Measurements from ENCODE around the gene MKNK1.

MKNK1 gene

DNA sequence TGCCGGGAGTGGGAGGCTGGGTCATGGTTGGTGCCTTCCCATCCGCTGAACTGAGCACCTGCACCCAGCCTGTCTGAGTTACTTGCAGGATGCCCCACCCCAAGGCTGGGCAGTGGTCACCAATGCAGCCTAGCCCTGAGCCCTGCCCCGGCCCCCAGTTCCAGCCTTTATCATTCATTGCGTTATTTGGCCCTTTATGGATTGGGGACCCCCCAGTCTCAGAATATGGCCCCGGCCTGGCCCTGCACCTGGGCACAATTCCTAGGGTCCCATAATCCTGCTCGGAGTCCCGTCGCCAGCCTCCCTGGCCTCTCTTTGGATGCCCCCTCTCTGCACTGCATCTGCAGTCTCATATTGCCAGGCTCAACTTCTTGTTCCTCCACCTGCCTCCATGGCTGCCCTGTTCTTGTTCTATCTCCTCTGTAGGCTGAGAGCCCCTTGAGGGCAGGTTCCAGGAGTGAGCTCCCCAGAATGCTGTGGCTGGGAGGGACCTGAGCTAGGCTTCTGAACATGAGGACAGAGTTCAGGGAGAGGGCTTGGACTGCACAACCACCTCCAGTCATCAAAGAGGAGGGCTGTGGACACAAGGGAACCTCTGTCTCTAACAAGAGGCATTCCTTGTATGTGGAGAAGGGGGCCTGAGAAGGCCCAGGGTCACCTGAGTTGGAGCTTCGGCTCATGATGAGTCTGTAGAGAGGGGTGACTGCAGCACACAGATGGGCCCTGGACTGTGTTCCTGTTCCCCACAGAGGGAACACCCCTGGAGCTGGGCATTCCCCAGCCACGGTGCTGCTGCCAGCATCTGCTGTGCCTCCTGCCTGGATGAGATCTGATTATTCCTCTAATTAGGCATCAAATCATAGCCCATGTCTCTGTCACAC is 51.5 kb downstream of the MKNK1 start:
- H3K36me3 Mint-ChIP-seq (ENCODE audit: low read depth) = no peaks in the 10 kb centered on the region
- ATAC-seq (no peak), DNase-seq (no peak)
- H3K4me1 Mint-ChIP-seq = peaks cover 10% of the 10 kb centered on the region
- no peaks in the 10 kb centered on the region for H3K9me3 Mint-ChIP-seq
- H3K27ac Mint-ChIP-seq = no peak overlapping the region
- peaks cover 3% of the 10 kb centered on the region for H3K27me3 Mint-ChIP-seq
- H3K4me3 Mint-ChIP-seq = no peak overlapping the region

DNA sequence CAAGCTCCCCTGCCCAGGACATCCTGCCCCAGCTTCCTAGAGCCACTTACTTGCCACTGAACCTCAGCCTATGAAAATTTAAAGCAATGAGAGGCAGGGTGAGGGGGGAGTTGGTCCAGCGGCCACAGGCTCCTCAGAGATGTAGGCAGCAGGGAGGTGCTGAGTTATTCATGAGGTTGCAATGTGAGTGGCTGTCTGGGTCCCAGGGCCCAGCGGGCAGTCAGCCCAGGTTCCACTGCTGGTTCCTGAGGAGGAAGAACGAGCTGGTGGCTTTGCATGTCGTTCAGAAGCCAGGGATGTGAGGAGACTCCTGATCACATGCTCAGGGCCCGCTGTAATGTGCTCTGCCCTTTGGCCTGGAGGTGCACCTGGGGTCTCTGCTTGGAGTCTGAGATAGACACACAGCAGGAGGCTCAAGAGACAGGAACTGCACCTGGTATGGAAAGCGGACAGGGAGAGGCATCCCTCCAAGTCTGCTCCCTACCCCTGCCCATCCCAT is 52.4 kb downstream of the MKNK1 start, which contains the start of gene KNCN:
Gene KNCN (minus strand): TSS at position 51 of the 499 bp plus-strand sequence. CDS start 432 bp downstream, outside the sequence.
- H3K4me1 Mint-ChIP-seq = peaks cover 10% of the 10 kb centered on the region
- no peak within 1 kb of the TSS for H3K4me3 Mint-ChIP-seq
- ATAC-seq (no peak), DNase-seq (no peak)
- no peaks in the 10 kb centered on the region for H3K9me3 Mint-ChIP-seq
- H3K27ac Mint-ChIP-seq = no peak within 1 kb of the TSS
- no peaks in the 10 kb centered on the region for H3K36me3 Mint-ChIP-seq (ENCODE audit: low read depth)
- peaks cover 8% of the 10 kb centered on the region for H3K27me3 Mint-ChIP-seq

DNA sequence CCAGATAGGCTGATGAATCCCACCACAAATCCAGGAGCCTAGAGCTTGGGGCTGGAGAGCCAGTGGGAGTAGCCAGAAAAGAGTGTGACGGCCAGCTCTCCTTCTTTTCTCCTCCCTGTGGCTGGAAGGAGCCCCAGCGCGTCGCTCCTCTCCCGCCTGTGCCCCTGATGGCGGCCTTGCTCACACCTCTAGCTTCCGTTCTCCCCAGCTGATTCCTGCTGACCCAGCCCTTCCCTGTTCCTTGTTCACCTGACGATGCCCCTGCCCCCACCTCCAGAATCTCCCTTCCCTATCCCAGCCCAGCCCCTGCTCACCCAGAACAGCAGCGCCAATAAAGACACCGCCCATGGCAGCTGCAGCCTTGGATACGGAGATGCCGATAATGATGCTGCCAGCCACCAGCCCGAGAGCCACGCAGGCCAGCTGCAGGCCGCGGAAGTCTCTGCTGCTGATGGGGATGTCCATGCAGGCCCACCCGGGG is 53.3 kb downstream of the MKNK1 start:
- no peaks in the 10 kb centered on the region for H3K9me3 Mint-ChIP-seq
- ATAC-seq = no peak
- H3K27ac Mint-ChIP-seq = no peak overlapping the region
- no peak for DNase-seq
- peaks cover 17% of the 10 kb centered on the region for H3K27me3 Mint-ChIP-seq
- H3K4me3 Mint-ChIP-seq = no peak overlapping the region
- no peaks in the 10 kb centered on the region for H3K36me3 Mint-ChIP-seq (ENCODE audit: low read depth)
- H3K4me1 Mint-ChIP-seq = peaks cover 10% of the 10 kb centered on the region

DNA sequence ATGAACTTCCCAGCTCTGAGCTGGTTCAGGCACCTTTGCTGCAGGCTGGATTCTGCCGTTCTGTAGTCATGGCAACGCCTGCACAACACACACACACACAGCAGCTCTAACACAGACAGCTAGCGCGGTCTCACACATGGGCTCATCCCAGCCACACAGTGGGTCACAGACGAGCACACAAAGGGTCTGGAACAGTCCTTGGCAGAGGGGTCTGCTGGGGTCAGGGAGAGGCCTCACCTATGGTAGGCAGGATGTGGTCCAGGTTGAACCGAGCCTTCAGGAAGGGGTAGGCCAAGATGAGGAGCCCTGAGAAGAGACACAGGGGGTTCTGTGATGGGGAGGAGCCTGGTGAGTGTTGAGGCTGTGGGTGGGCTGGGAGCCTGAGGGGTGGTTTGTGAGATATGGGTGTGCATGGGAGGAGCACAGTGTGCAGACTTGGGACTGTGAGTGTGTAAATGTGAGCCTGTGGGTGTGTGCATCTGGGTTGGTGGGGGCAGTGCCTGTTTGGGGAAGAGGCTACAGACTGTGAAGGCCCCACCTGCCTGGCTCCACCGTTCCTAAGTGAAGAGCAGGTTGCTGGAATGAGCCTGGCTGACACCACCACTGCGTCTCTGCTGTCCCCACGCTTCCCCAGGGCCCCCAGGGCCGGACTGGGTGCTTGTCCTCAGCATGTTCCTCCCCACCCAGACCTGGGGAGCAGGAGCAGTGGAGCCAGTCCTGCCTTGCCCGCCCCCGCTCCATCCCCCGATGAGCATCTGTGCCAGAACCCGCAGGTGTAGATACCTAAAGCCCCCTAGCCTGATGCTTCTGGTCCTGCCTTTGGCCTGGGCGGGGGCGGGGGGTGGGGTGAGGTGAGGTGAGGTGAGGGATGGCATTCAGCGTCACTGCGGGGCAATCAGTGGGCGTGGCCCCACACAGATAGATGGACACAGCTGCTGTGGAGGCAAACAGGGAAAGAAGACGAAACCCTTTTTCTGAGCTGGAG is 54.1 kb downstream of the MKNK1 start:
- peaks cover 25% of the 10 kb centered on the region for H3K27me3 Mint-ChIP-seq
- peak overlapping the region; percentile 60 for H3K27ac Mint-ChIP-seq
- H3K4me3 Mint-ChIP-seq = no peak overlapping the region
- DNase-seq (peak; percentile 20), ATAC-seq (peak; percentile 80)
- no peaks in the 10 kb centered on the region for H3K9me3 Mint-ChIP-seq
- no peaks in the 10 kb centered on the region for H3K36me3 Mint-ChIP-seq (ENCODE audit: low read depth)
- H3K4me1 Mint-ChIP-seq = peaks cover 10% of the 10 kb centered on the region

DNA sequence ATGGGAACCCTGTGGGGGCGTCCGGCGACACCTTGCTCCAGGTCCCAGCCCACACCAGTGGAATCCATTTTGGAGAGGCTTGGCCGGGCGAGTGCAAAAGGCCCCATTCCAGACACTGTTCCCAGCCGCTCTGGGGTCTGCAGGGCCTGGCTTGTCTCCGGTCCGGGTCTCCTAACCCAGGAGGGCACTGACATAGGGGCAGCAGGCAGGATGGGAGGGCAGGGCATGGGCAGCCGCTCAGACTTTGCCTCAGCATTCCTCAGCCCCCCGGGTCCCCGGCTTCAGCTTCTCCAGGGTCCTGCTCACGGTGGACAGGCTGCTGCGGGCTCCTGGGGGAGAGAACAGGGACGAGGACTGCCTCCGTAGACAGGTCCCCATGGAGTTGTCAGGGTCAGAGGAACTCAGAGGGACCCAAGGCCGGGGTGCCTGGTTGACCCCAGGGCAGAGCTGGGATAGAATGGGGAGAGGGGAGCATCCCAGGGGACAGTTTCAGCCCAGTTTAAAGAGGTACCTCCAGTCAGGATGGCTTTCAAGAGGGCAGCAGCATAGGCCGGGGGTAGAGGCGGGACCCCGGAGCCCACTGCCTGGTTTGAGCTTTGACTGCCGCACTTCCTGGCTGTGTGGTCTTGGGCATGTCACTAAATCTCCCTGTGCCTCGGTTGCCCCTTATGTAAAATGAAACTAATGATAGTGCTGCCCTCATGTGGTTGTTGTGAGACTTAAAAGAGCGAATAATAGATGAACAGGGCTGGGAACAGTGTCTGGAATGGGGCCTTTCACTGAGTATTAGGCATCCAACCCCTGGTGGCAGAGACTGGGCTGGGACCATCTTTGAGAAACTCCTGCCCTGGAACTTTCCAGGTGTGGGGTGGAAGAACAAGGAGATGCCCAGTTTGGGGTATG is 56.3 kb downstream of the MKNK1 start:
- no peak for DNase-seq

DNA sequence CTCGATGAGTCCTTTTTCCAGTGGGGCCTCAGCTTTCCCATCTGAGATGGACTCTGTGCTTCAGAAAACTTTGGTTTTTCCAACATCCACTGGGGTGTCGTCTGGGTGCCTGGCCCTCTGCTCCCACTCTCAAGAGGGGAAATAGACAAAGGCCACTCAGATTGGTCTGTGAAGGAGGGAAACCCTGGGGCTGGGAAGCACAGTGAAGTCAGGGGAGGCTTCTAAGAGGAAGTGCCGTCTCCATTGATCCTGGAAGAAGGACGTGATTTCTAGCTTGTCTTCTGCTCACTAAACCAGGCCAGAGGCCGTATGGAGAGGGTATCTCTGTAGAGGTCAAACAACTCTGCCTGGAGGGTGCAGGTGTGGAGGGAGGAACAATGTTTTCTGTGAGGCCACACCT is 57.9 kb downstream of the MKNK1 start:
- Mint-ChIP-seq H3K27ac (no peak overlapping the region), H3K9me3 (no peaks in the 10 kb centered on the region)
- no peak for ATAC-seq

More for the DNA sequence above, 56.3 kb downstream of the MKNK1 start:
- no peak overlapping the region for H3K27ac Mint-ChIP-seq
- H3K4me1 Mint-ChIP-seq = peaks cover 13% of the 10 kb centered on the region
- no peak for ATAC-seq
- no peak overlapping the region for H3K4me3 Mint-ChIP-seq
- no peaks in the 10 kb centered on the region for H3K9me3 Mint-ChIP-seq
- H3K36me3 Mint-ChIP-seq (ENCODE audit: low read depth) = no peaks in the 10 kb centered on the region
- peaks cover 44% of the 10 kb centered on the region for H3K27me3 Mint-ChIP-seq

DNA sequence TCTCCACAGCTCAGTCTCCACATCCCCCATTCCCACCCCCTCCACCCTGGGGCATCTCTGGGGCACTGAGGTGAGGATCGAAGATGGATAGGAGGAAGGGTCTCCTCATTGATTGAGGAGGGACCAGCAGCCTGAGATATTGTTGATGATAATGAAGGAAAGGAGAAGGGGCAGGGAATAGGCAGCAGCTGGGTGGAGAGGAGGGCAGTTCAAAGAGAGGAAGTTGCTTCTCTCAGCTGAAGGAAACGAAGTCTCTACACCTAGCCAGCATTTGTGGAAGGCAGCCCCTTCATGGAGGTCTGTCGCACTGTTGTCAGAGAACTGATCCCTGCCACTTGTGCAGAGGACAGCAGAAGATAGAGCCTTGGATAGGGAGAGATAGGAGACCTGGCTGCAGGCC is 58.3 kb downstream of the MKNK1 start:
- no peaks in the 10 kb centered on the region for H3K9me3 Mint-ChIP-seq
- H3K27me3 Mint-ChIP-seq = peaks cover 49% of the 10 kb centered on the region
- H3K36me3 Mint-ChIP-seq (ENCODE audit: low read depth) = no peaks in the 10 kb centered on the region
- DNase-seq (no peak), ATAC-seq (no peak)
- no peak overlapping the region for H3K4me3 Mint-ChIP-seq
- peaks cover 13% of the 10 kb centered on the region for H3K4me1 Mint-ChIP-seq
- no peak overlapping the region for H3K27ac Mint-ChIP-seq

More for the DNA sequence above, 57.9 kb downstream of the MKNK1 start:
- no peak for DNase-seq
- no peaks in the 10 kb centered on the region for H3K36me3 Mint-ChIP-seq (ENCODE audit: low read depth)
- peaks cover 13% of the 10 kb centered on the region for H3K4me1 Mint-ChIP-seq
- no peak overlapping the region for H3K4me3 Mint-ChIP-seq
- peaks cover 49% of the 10 kb centered on the region for H3K27me3 Mint-ChIP-seq

DNA sequence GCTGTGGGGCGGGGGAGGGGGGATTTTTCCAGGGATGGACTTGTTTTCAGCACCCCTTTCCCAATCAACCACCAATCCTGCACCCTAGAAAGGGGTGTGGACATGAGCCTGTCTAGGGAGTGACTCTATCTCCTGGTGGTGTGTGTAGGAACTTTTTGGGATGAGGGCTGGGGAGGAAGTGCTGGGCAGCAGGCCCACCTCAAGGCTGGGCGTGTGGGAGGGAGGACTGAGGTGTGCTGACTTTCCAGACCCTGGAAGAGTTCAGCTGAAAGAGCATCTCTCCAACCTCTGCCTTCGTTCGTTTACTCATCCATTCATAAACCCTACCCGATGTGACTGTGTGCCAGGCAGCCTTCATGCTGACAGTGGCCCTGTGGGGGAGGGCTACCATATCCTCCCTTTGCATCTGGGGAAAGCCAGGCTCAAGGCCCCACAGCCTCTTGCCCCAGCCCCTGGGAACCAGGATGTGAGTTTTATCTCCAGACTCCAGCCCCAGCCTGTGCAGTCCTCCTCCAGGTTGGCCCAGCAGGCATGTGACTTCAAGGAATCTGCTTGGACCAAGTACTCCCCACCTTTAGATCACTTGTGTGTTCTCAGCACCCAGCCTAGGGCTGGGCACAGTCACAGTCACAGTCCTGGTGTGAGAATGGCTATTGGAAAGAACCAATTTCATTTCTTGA is 59.4 kb downstream of the MKNK1 start:
- Mint-ChIP-seq H3K36me3 (ENCODE audit: low read depth) (no peaks in the 10 kb centered on the region), H3K27ac (no peak overlapping the region), H3K4me3 (no peak overlapping the region), H3K4me1 (peaks cover 10% of the 10 kb centered on the region), H3K9me3 (no peaks in the 10 kb centered on the region), H3K27me3 (peaks cover 46% of the 10 kb centered on the region)
- DNase-seq (no peak), ATAC-seq (no peak)

DNA sequence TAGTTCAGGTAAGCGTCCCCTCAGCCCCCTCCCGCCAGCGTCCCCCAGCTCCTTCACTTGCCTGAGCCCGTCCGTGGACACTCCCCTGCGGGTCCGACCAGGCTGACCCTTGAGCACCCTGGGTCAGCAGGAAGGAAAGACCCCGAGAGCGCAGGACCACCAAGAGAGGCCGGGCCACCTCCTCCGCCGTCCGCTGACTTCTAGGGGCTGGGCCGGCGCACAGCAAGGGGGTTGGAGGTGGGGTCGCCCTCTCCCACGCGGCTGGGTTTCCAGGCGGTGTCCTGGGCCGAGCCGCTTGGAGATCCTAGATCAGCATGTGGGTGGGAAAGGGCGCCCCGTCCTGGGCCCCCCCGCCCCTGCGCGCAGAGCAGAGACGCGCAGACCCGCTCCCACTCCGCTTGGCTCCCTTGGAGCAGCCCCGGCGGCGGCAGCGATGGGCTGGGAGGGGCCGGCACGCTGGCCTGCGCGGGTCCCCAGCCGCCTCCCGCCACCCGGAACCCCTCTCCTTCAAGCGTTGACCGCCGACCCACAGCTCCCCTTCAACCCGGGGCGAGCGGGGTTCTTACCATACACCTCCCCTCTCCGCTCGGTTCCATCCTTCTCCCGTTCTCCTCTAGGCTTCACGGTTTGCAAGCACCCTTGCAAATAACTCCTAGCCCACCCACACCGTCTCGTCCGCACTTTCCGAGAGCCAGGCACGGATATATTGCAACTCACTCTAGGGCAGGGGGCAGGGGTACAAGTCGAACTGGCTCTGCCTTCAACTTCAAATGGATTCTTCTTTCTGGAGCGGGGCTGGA is 60.1 kb downstream of the MKNK1 start:
- DNase-seq = no peak
- H3K27me3 Mint-ChIP-seq = peaks cover 46% of the 10 kb centered on the region

DNA sequence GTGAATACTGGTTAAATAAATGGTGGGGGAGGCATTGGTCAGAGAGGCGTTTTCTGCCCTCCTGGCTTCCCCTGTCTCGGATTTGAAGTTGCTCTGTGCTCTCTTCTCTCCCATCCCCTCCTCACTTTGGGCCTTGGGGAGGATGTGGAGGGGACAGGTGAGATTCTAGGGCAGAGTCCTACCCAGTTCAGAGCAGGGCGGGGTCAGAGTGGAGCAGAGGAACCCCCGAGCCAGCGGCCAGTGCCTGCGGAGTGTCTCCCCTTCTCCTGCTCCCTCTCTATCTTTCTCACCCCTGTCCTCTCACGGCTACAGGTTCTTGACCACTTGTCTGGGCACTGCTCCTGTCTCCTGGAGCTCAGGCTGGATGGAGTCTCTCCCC is 60.7 kb downstream of the MKNK1 start:
- peaks cover 3% of the 10 kb centered on the region for H3K4me1 Mint-ChIP-seq
- H3K4me3 Mint-ChIP-seq = no peak overlapping the region
- H3K9me3 Mint-ChIP-seq = no peaks in the 10 kb centered on the region
- DNase-seq = no peak
- no peak overlapping the region for H3K27ac Mint-ChIP-seq
- H3K27me3 Mint-ChIP-seq = peaks cover 46% of the 10 kb centered on the region
- ATAC-seq = no peak
- H3K36me3 Mint-ChIP-seq (ENCODE audit: low read depth) = no peaks in the 10 kb centered on the region

More for the DNA sequence above, 60.1 kb downstream of the MKNK1 start:
- no peak overlapping the region for H3K27ac Mint-ChIP-seq
- no peak overlapping the region for H3K4me3 Mint-ChIP-seq
- peaks cover 3% of the 10 kb centered on the region for H3K4me1 Mint-ChIP-seq
- H3K9me3 Mint-ChIP-seq = no peaks in the 10 kb centered on the region
- ATAC-seq = no peak
- no peaks in the 10 kb centered on the region for H3K36me3 Mint-ChIP-seq (ENCODE audit: low read depth)

DNA sequence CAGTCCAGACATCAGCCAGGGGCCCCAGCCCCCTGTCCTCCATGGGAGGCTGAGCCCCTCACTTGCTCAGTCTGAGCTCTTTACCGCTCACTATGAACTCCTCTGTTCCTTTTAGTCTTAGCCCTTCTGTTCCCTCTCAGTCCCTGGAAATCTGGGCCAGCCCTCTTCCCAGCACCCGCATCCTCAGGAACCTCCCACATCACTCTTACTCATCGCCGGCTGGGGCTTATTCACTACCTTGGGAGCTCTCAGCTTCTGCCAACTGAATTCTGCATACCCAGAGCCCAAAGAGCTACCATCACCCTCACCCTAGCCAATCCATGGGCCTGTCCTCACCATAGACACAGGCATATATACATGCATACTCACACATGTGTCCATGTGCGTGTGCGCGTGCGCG is 64.1 kb downstream of the MKNK1 start:
- Mint-ChIP-seq H3K9me3 (no peaks in the 10 kb centered on the region), H3K4me1 (peaks cover 3% of the 10 kb centered on the region), H3K27ac (no peak overlapping the region), H3K4me3 (no peak overlapping the region), H3K36me3 (ENCODE audit: low read depth) (no peaks in the 10 kb centered on the region), H3K27me3 (peaks cover 30% of the 10 kb centered on the region)
- ATAC-seq (no peak), DNase-seq (no peak)

DNA sequence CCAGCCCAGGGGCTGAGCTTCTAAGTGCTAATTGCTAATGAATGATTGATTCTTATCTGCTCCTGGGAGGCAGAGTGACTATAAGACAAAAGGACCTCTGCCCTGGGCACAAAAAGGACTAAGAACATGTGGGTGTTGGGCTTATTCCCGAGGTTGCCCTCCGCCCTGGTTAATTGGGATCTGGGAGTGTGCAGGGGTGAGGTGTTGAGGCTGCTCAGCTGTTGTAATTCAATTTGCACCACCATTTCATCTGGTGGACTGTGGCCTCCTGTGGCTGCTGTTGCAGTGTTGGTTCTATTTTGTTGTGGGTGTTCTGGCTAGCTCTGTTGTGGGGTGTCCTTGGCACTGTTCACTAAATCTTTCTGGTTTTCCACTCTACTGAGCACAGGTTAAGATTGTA is 65.9 kb downstream of the MKNK1 start:
- Mint-ChIP-seq H3K36me3 (ENCODE audit: low read depth) (no peaks in the 10 kb centered on the region), H3K27me3 (peaks cover 23% of the 10 kb centered on the region), H3K4me1 (peaks cover 4% of the 10 kb centered on the region), H3K9me3 (no peaks in the 10 kb centered on the region), H3K4me3 (no peak overlapping the region), H3K27ac (no peak overlapping the region)
- DNase-seq (no peak), ATAC-seq (no peak)

DNA sequence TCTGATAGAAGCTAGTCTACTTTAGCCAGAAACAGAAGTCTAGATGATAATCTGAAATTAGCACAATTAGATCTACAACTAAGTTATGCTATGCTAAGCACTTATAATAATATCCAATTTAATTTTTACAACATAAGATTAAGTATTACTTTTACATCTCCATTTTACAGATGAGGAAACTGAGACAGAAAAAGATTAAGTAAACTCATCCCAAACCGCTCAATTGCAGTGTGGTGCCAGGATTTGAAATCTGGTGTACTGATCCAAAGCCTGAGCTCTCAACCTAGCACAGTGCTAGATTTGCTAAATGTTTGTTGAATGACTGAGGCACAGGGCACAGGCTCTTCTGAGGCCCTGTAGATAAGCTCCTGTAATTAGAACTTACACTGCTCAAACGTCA is 66.4 kb downstream of the MKNK1 start:
- Mint-ChIP-seq H3K27ac (no peak overlapping the region), H3K27me3 (peaks cover 18% of the 10 kb centered on the region), H3K4me3 (no peak overlapping the region), H3K4me1 (peaks cover 4% of the 10 kb centered on the region), H3K9me3 (no peaks in the 10 kb centered on the region), H3K36me3 (ENCODE audit: low read depth) (no peaks in the 10 kb centered on the region)
- ATAC-seq = no peak
- DNase-seq = no peak

All from activated naive CD8-positive, alpha-beta T cell treated with anti-CD3 and anti-CD28 coated beads, Interleukin-2, amount 50 U/mL, for 24 hours (primary cell).